GM13977 (cell line): ENCODE data around the gene EFNA4.
"Not testable (repeated sequence)": the region's sequence is repeated elsewhere in the genome, so short reads cannot be mapped to it uniquely, and the experiment has no call there.

Experiments
- DNase-seq: peaks from one replicate; pipeline ENCODE4 v3.0.0; 2012; ENCODE audit warnings: low spot score
- in situ Hi-C: fragments of 300-500 bp; cut with MboI; formaldehyde crosslinking; loops from one replicate; pipeline ENCODE4 v1.12.0; 2022; ENCODE audit warnings: low sequenced_read_pairs, low pct_unique_long_range_greater_than_20kb, mixed read lengths, inconsistent platforms; ENCODE audit not compliant: unreplicated experiment
- TF ChIP-seq, protein P1 (sequence below): IDR thresholded peaks from 2 replicates; pipeline ENCODE4 v1.5.1; 2012; ENCODE audit warnings: mild to moderate bottlenecking, control low read depth; ENCODE audit not compliant: insufficient read depth; ENCODE audit errors: extremely low read depth, missing control alignments

The EFNA4 gene

GRCh38 chr1:155108296-155108695 is 44.8 kb downstream of the EFNA4 start:
- in situ Hi-C loops = no loop called here
- DNase-seq = no peak
- TF ChIP-seq, protein P1, sequence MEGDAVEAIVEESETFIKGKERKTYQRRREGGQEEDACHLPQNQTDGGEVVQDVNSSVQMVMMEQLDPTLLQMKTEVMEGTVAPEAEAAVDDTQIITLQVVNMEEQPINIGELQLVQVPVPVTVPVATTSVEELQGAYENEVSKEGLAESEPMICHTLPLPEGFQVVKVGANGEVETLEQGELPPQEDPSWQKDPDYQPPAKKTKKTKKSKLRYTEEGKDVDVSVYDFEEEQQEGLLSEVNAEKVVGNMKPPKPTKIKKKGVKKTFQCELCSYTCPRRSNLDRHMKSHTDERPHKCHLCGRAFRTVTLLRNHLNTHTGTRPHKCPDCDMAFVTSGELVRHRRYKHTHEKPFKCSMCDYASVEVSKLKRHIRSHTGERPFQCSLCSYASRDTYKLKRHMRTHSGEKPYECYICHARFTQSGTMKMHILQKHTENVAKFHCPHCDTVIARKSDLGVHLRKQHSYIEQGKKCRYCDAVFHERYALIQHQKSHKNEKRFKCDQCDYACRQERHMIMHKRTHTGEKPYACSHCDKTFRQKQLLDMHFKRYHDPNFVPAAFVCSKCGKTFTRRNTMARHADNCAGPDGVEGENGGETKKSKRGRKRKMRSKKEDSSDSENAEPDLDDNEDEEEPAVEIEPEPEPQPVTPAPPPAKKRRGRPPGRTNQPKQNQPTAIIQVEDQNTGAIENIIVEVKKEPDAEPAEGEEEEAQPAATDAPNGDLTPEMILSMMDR = no peak

DNA sequence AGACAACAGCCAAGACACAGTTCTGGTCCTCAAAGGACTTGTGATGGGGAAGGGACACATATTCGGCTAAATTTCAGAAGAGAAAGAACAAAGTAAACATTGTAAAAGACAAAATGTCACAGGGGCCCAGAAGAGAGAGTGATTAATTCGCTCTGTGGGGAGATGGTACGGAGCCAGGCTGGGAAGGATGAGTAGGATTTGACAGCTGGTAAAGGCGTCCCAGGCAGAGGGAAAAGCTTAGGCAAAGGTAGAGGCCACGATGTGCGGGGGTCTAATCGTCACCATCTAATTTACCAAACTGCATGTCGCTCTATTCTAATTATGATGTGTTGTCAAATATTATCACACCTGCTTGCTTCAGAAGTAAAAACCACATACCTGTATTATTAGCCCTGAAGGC is 46.8 kb downstream of the EFNA4 start:
- TF ChIP-seq, protein P1 = no peak
- no peak for DNase-seq
- in situ Hi-C loops = no loop called here

- in situ Hi-C loops = no loop called here
- DNase-seq = no peak
- TF ChIP-seq, protein P1 = no peak
These were observed 47.3 kb downstream of the EFNA4 start for GRCh38 chr1:155110826-155111225.

DNA sequence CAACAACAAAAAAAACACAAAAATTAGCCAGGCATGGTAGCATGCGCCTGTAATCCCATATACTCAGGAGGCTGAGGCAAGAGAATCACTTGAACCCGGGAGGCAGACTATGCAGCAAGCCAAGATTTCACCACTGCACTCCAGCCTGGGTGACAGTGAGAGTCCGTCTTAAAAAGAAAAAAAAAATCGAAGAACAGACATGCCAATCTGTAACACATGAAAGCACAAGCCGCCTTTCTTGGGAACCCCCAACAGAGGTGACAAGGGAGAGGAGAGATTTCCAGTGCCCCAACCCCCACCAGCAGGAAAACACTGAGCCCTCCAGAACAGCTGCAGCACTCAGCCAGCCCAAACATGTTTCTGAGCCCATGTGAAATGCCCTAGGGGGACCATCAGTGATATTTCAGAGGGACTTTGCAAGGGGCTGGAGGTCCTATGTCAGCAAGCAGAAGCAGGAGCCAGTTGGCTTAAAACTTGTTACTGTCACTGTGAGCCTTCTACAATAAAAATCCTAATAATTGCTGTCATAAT is 50.0 kb downstream of the EFNA4 start:
- TF ChIP-seq, protein P1 = no peak
- no peak for DNase-seq
- in situ Hi-C loops = no loop called here

- in situ Hi-C loops = no loop called here
- TF ChIP-seq, protein P1 = no peak
- no peak for DNase-seq
These were observed 52.7 kb downstream of the EFNA4 start for GRCh38 chr1:155116113-155116764.

GRCh38 chr1:155117610-155118009 is 54.1 kb downstream of the EFNA4 start:
- in situ Hi-C loops = no loop called here
- TF ChIP-seq, protein P1 = no peak
- no peak for DNase-seq

- in situ Hi-C loops, DNase-seq: not testable (repeated sequence)
These were observed 54.5 kb downstream of the EFNA4 start for GRCh38 chr1:155118090-155118489.
